Neural cell (in vitro differentiated cells): ENCODE results near the gene RUNX1. TPM values are rescaled to one million over a fixed set of nuclear protein-coding genes. Genes with fewer than 3 reads are reported as not detected.

Experiments used
- H2AFZ ChIP-seq: fragments of 200-600, 300-800 bp; sonication (generic), shearing (Covaris generic); 2 replicates; pipeline ENCODE4 v1.6.0; 2014; ENCODE audit warnings: low read depth, mild to moderate bottlenecking, antibody characterized with exemption, low read length, moderate library complexity
- H3F3A ChIP-seq: fragments of 200-600 bp; shearing (Covaris generic); 2 replicates; pipeline ENCODE4 v1.6.1; 2016; ENCODE audit warnings: mild to moderate bottlenecking, moderate library complexity, mixed read lengths, antibody characterized with exemption, low read length; ENCODE audit not compliant: insufficient read depth, poor library complexity, severe bottlenecking
- H3K27ac ChIP-seq: fragments of 200-600, 300-800 bp; sonication (generic), shearing (Covaris generic); 2 replicates; pipeline ENCODE4 v1.5.1; 2014; ENCODE audit warnings: mild to moderate bottlenecking, low read length, moderate library complexity
- H3K27me3 ChIP-seq: fragments of 300-800, 200-600 bp; sonication (generic), shearing (Covaris generic); 2 replicates; pipeline ENCODE4 v1.6.0; 2014; ENCODE audit warnings: mild to moderate bottlenecking, low read depth, low read length, moderate library complexity; ENCODE audit not compliant: insufficient read depth
- H3K36me3 ChIP-seq: fragments of 300-800, 200-600 bp; sonication (generic), shearing (Covaris generic); 2 replicates; pipeline ENCODE4 v1.5.1; 2014; ENCODE audit warnings: mild to moderate bottlenecking, antibody characterized with exemption, low read length, moderate library complexity; ENCODE audit not compliant: insufficient read depth
- H3K4me2 ChIP-seq: fragments of 300-800, 200-600 bp; sonication (generic), shearing (Covaris generic); 2 replicates; pipeline ENCODE4 v1.6.0; 2014; ENCODE audit warnings: mild to moderate bottlenecking, low read length
- H3K4me3 ChIP-seq: fragments of 300-800, 200-600 bp; sonication (generic), shearing (Covaris generic); 2 replicates; pipeline ENCODE4 v1.5.1; 2014; ENCODE audit warnings: mild to moderate bottlenecking, low read length, moderate library complexity
- H3K79me2 ChIP-seq: fragments of 200-600 bp; shearing (Covaris generic); replicated peaks from 2 replicates; pipeline ENCODE4 v1.6.0; 2014; ENCODE audit warnings: mild to moderate bottlenecking, low read length, moderate library complexity; ENCODE audit not compliant: insufficient read depth
- H3K9ac ChIP-seq: fragments of 300-800, 200-600 bp; sonication (generic), shearing (Covaris generic); 2 replicates; pipeline ENCODE4 v1.6.1; 2016; ENCODE audit warnings: mild to moderate bottlenecking, low read length, mixed read lengths
- H3K9me2 ChIP-seq: fragments of 200-600 bp; shearing (Covaris generic); 2 replicates; pipeline ENCODE4 v1.6.1; 2016; ENCODE audit warnings: mild to moderate bottlenecking, low read length, mixed read lengths; ENCODE audit not compliant: insufficient read depth
- H3K9me3 ChIP-seq: fragments of 200-600, 300-800 bp; sonication (generic), shearing (Covaris generic); 2 replicates; pipeline ENCODE4 v1.6.1; 2016; ENCODE audit warnings: mild to moderate bottlenecking, mixed run types, low read length, moderate library complexity, mixed read lengths
- H4K20me1 ChIP-seq: fragments of 200-600 bp; shearing (Covaris generic); 2 replicates; pipeline ENCODE4 v1.6.1; 2016; ENCODE audit warnings: mild to moderate bottlenecking, mixed run types; ENCODE audit not compliant: insufficient read depth
- EP300 ChIP-seq: fragments of 450-650 bp; conservative IDR thresholded peaks from 2 replicates; pipeline ENCODE4 v1.6.1; 2014; ENCODE audit warnings: antibody characterized with exemption, mild to moderate bottlenecking, moderate library complexity; ENCODE audit not compliant: poor library complexity, severe bottlenecking
- EZH2 ChIP-seq: fragments of 200-600, 300-800 bp; shearing (Covaris generic), sonication (generic); IDR thresholded peaks from 2 replicates; pipeline ENCODE4 v1.6.1; 2014; ENCODE audit warnings: antibody characterized with exemption, low read length, borderline replicate concordance, mild to moderate bottlenecking; ENCODE audit not compliant: insufficient read depth, poor library complexity, severe bottlenecking
- MXI1 ChIP-seq: fragments of 450-650 bp; conservative IDR thresholded peaks from 2 replicates; pipeline ENCODE4 v1.6.1; 2014; ENCODE audit warnings: antibody characterized with exemption, mild to moderate bottlenecking; ENCODE audit not compliant: poor library complexity, severe bottlenecking
- POLR2AphosphoS5 ChIP-seq: IDR thresholded peaks from 2 replicates; pipeline ENCODE4 v1.6.1; 2012
- RAD21 ChIP-seq: fragments of 450-650 bp; conservative IDR thresholded peaks from 2 replicates; pipeline ENCODE4 v1.6.1; 2014; ENCODE audit warnings: antibody characterized with exemption, mild to moderate bottlenecking, moderate library complexity
- REST ChIP-seq: IDR thresholded peaks from 2 replicates; pipeline ENCODE4 v1.6.1; 2012; ENCODE audit warnings: borderline replicate concordance
- SMC3 ChIP-seq: fragments of 450-650 bp; conservative IDR thresholded peaks from 2 replicates; pipeline ENCODE4 v1.6.1; 2014; ENCODE audit warnings: antibody characterized with exemption, mild to moderate bottlenecking, moderate library complexity; ENCODE audit not compliant: poor library complexity
- TAF1 ChIP-seq: IDR thresholded peaks from 2 replicates; pipeline ENCODE4 v1.6.1; 2012; ENCODE audit warnings: low read depth
- polyA plus RNA-seq: library from polyadenylated mRNA; depleted of rRNA; stranded (reverse); fragments of >200 nt; gene quantifications from 2 replicates; pipeline ENCODE4 v1.2.3, GENCODE V29; 2014
- TF ChIP-seq, protein P1 (sequence below): fragments of 450-650 bp; IDR thresholded peaks from 2 replicates; pipeline ENCODE4 v1.5.1; 2014; ENCODE audit warnings: antibody characterized with exemption, mild to moderate bottlenecking, moderate library complexity; ENCODE audit not compliant: poor library complexity, severe bottlenecking

Gene RUNX1
- polyA plus RNA-seq, 1 donor from 2014 or later = not detected

GRCh38 chr21:35083246-35083645 lies 34.1 kb upstream of the RUNX1 start:
- no peak overlapping the region for H3K27ac ChIP-seq
- H3K79me2 ChIP-seq = no peaks in the 10 kb centered on the region
- H3K4me3 ChIP-seq = no peak overlapping the region
- no peaks in the 10 kb centered on the region for H3K27me3 ChIP-seq
- H2AFZ ChIP-seq = no peak overlapping the region
- H3K9ac ChIP-seq = no peak overlapping the region
- no peaks in the 10 kb centered on the region for H4K20me1 ChIP-seq
- H3K36me3 ChIP-seq = no peaks in the 10 kb centered on the region
- H3K4me2 ChIP-seq = no peak overlapping the region
- TF ChIP-seq, protein P1, sequence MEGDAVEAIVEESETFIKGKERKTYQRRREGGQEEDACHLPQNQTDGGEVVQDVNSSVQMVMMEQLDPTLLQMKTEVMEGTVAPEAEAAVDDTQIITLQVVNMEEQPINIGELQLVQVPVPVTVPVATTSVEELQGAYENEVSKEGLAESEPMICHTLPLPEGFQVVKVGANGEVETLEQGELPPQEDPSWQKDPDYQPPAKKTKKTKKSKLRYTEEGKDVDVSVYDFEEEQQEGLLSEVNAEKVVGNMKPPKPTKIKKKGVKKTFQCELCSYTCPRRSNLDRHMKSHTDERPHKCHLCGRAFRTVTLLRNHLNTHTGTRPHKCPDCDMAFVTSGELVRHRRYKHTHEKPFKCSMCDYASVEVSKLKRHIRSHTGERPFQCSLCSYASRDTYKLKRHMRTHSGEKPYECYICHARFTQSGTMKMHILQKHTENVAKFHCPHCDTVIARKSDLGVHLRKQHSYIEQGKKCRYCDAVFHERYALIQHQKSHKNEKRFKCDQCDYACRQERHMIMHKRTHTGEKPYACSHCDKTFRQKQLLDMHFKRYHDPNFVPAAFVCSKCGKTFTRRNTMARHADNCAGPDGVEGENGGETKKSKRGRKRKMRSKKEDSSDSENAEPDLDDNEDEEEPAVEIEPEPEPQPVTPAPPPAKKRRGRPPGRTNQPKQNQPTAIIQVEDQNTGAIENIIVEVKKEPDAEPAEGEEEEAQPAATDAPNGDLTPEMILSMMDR = no peak
- TF ChIP-seq POLR2AphosphoS5 = no peak
- no peak for TF ChIP-seq TAF1
- TF ChIP-seq EZH2 = no peak
- TF ChIP-seq MXI1 = no peak
- TF ChIP-seq REST = no peak
- no peak for TF ChIP-seq SMC3
- no peak for TF ChIP-seq RAD21
- TF ChIP-seq EP300 = no peak
- no peaks in the 10 kb centered on the region for H3K9me3 ChIP-seq
- no peaks in the 10 kb centered on the region for H3F3A ChIP-seq
- H3K9me2 ChIP-seq = no peaks in the 10 kb centered on the region

DNA sequence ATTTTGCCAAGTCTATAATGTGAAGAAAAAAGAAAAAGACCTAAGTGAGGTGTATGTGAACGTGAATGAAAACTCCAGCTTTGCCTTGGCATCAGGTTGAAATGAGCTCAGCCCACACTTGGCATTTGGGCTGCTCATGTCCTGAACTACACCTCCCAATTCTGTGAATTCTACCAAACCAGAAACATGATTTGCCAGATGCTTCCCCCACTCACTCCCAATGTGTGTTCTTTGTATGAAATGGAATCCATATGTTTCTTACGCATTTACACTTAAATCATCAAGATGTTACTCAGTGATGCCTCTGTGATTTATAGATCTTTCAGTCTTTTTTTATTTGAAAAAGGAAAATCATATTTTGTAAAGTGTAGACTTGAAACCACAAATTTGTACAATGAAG lies 32.8 kb upstream of the RUNX1 start:
- Histone ChIP-seq H3K79me2 (no peaks in the 10 kb centered on the region), H3K4me2 (no peak overlapping the region), H3K27me3 (no peaks in the 10 kb centered on the region), H3K9me2 (no peaks in the 10 kb centered on the region), H3K27ac (no peak overlapping the region), H2AFZ (no peak overlapping the region), H3K9ac (no peak overlapping the region), H3K4me3 (no peak overlapping the region), H4K20me1 (no peaks in the 10 kb centered on the region), H3F3A (no peaks in the 10 kb centered on the region), H3K9me3 (no peaks in the 10 kb centered on the region), H3K36me3 (no peaks in the 10 kb centered on the region)
- TF ChIP-seq TAF1 = no peak
- TF ChIP-seq REST = no peak
- no peak for TF ChIP-seq EZH2
- TF ChIP-seq SMC3 = no peak
- TF ChIP-seq, protein P1 = no peak
- no peak for TF ChIP-seq RAD21
- TF ChIP-seq EP300 = no peak
- TF ChIP-seq MXI1 = no peak
